ENCODE results near the gene SARM1. TPM values are rescaled to one million over a fixed set of nuclear protein-coding genes. Genes with fewer than 3 reads are reported as not detected.

Gene SARM1
- total and polyA plus RNA-seq, 2 of the 8 experiments (the other 6 are each of a cell fraction or from before 2014, with no cell fraction given), result 5.8 to 9.2 TPM

DNA sequence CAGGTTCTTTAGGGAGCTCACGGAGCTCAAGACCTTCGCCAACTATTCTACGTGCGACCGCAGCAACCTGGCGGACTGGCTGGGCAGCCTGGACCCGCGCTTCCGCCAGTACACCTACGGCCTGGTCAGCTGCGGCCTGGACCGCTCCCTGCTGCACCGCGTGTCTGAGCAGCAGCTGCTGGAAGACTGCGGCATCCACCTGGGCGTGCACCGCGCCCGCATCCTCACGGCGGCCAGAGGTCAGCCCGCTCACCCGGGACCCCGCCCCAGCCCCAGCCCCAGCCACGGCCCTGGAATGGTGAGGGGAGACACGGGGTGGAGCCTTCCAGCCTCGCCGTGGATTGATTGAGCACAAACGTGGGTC, 13.5 kb downstream of the SARM1 start:
- Histone ChIP-seq H3K23me2 (ENCODE audit: low read depth, low read length) (peaks cover 14% of the 10 kb centered on the region), H4K20me1 (replicated peaks in 1 of 2; ENCODE audit: control insufficient read depth in 1 of 2, insufficient read depth in 2 of 2, low read length in 2 of 2) (peaks cover 2 to 6% of the 10 kb centered on the region in 2 experiments), H3K27me3 (replicated peaks in 1 of 4; ENCODE audit: control insufficient read depth in 3 of 4, extremely low read depth in 1 of 4, insufficient read depth in 3 of 4, low read length in 3 of 4) (peaks cover 38 to 62% (median 56%) of the 10 kb centered on the region in 4 experiments), H2BK20ac (ENCODE audit: low read length) (no peak overlapping the region; the same call in 1 of the 2 replicates), H3K9ac (replicated peaks in 1 of 4; ENCODE audit: extremely low read depth in 1 of 4, low read depth in 3 of 4, low read length in 3 of 4) (no peak overlapping the region; a peak in 1 of 7 replicates), H3K79me2 (ENCODE audit: control insufficient read depth in 1 of 2, insufficient read depth in 2 of 2, low read length in 2 of 2) (no peaks in the 10 kb centered on the region), H2BK5ac (ENCODE audit: low read depth, low read length) (no peak overlapping the region; the same call in 1 of the 2 replicates), H3K56ac (replicated peaks; ENCODE audit: insufficient read length, low read depth, low read length) (no peak overlapping the region), H2AFZ (ENCODE audit: low read length) (peak overlapping the region; percentile 65; the same call in 1 of the 2 replicates), H3K27ac (ENCODE audit: low read depth, low read length) (no peak overlapping the region), H2AK5ac (ENCODE audit: low read depth, low read length) (no peak overlapping the region), H2BK120ac (replicated peaks; ENCODE audit: low read depth, low read length) (no peak overlapping the region), H3K79me1 (ENCODE audit: low read depth, low read length) (no peaks in the 10 kb centered on the region), H4K5ac (ENCODE audit: insufficient read length, low read depth, low read length) (no peak overlapping the region), H3K23ac (ENCODE audit: insufficient read length) (no peak overlapping the region), H3K4me3 (ENCODE audit: extremely low read depth in 1 of 4, insufficient read depth in 2 of 4, low read depth in 3 of 4, low read length in 4 of 4) (peak overlapping the region; percentile 32 to 77 (median 62)), H4K8ac (ENCODE audit: extremely low read depth, insufficient read depth, low read length) (0 out of 2 replicates have a peak overlapping the region, but pooled peaks have one; percentile 71), H4K91ac (replicated peaks; ENCODE audit: insufficient read length, low read length) (no peak overlapping the region), H3K4me1 (replicated peaks in 1 of 4; ENCODE audit: control insufficient read depth in 3 of 4, insufficient read depth in 4 of 4, low read length in 3 of 4) (peaks cover 0 to 13% (median 6%) of the 10 kb centered on the region in 4 experiments; a peak in 4 of 7 replicates), H3K4me2 (ENCODE audit: insufficient read depth in 1 of 2, low read depth in 2 of 2, low read length in 2 of 2) (peak overlapping the region; percentile 89 to 95), H3K9me3 (ENCODE audit: insufficient read depth in 2 of 2, low read depth in 1 of 2, low read length in 1 of 2) (no peaks in the 10 kb centered on the region), H3K14ac (ENCODE audit: insufficient read length) (no peak overlapping the region), H3K18ac (ENCODE audit: extremely low read depth, low read length) (no peak overlapping the region), H2BK12ac (ENCODE audit: low read depth, low read length) (0 out of 2 replicates have a peak overlapping the region, but pooled peaks have one; percentile 2), H3K4ac (replicated peaks; ENCODE audit: insufficient read length, low read depth, low read length) (no peak overlapping the region), H3K36me3 (ENCODE audit: control insufficient read depth in 2 of 4, insufficient read depth in 4 of 4, low read length in 3 of 4) (0 out of 8 replicates have a peak, but pooled peaks cover 0 to 3% (median 0%) of the 10 kb centered on the region in 4 experiments), H2BK15ac (ENCODE audit: low read length) (no peak overlapping the region; the same call in 1 of the 2 replicates)
- POLR2A ChIA-PET (ENCODE audit: partially characterized antibody), result interaction anchor here (1.4 to 12.7 kb wide), 3 partner anchors 13 to 27 kb away, joined by 4 to 135 read pairs (median 9); partner anchors contain the start of genes POLDIP2 and SLC46A1
- DNase-seq (ENCODE audit: low read depth in 1 of 2, low spot score in 2 of 2) (no peak), FAIRE-seq (no peak)
- TF ChIP-seq, protein P1, sequence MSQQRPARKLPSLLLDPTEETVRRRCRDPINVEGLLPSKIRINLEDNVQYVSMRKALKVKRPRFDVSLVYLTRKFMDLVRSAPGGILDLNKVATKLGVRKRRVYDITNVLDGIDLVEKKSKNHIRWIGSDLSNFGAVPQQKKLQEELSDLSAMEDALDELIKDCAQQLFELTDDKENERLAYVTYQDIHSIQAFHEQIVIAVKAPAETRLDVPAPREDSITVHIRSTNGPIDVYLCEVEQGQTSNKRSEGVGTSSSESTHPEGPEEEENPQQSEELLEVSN (IDR thresholded peaks at IDR 0.05), result no peak
- TF ChIP-seq BACH1 (IDR thresholded peaks at IDR 0.05; ENCODE audit: low read length) (no peak), MAX (IDR thresholded peaks at IDR 0.05) (peak; percentile 63), JUND (IDR thresholded peaks at IDR 0.05; ENCODE audit: low read length) (no peak), ASH2L (IDR thresholded peaks at IDR 0.05; ENCODE audit: low read length) (no peak), EZH2 (IDR thresholded peaks at IDR 0.05; ENCODE audit: low read depth, low read length, severe bottlenecking) (peak; percentile 54), SUZ12 (IDR thresholded peaks at IDR 0.05; ENCODE audit: low read length) (peak; percentile 33), TAF1 (IDR thresholded peaks at IDR 0.05; ENCODE audit: low read depth, low read length) (0 out of 2 replicates have a peak, but pooled peaks have one; percentile 9)
- CTCF ChIA-PET (ENCODE audit: partially characterized antibody), result interaction anchor here (0.9 to 14.7 kb wide), 9 partner anchors 10 to 135 kb away, joined by 3 to 142 read pairs (median 3); no protein-coding TSS in a partner anchor
- 8% methylated on average over 17 of the region's 29 CpGs; no CpG with 5 or more reads in 1 of the 2 experiments for WGBS, 2 experiments (ENCODE audit: extremely low coverage in 1 of 2, insufficient coverage in 1 of 2, insufficient read length in 1 of 2, insufficient replicate concordance in 2 of 2, low coverage in 1 of 2, low lambda C conversion rate in 2 of 2, missing lambda C conversion rate in 1 of 2)

All from H1 (cell line).